Smooth muscle cell of the brain vasculature (primary cell): ENCODE measurements around the gene RIT2.
"Not testable (repeated sequence)": the region's sequence is repeated elsewhere in the genome, so short reads cannot be mapped to it uniquely, and the experiment has no call there.

Experiments used
- DNase-seq: peaks from one replicate; pipeline ENCODE4 v3.0.0-alpha.2; 2012; ENCODE audit warnings: low read depth, low spot score

Gene RIT2

GRCh38 chr18:42765302-42765701 is 350.2 kb downstream of the RIT2 start:
- peak; percentile 1 for DNase-seq

- no peak for DNase-seq
These were observed 355.2 kb downstream of the RIT2 start for GRCh38 chr18:42760290-42760689.

GRCh38 chr18:42758852-42759251 is 356.6 kb downstream of the RIT2 start:
- no peak for DNase-seq

- no peak for DNase-seq
These were observed 359.3 kb downstream of the RIT2 start for GRCh38 chr18:42756214-42756613.

- DNase-seq: no peak
These were observed 362.6 kb downstream of the RIT2 start for GRCh38 chr18:42752916-42753315.

- no peak for DNase-seq
These were observed 368.7 kb downstream of the RIT2 start for GRCh38 chr18:42746794-42747193.

- no peak for DNase-seq
These were observed 369.6 kb downstream of the RIT2 start for GRCh38 chr18:42745931-42746330.

GRCh38 chr18:42745171-42745570 is 370.3 kb downstream of the RIT2 start:
- DNase-seq: no peak

- no peak for DNase-seq
These were observed 371.9 kb downstream of the RIT2 start for GRCh38 chr18:42743373-42744138.

GRCh38 chr18:42742969-42743368 is 372.5 kb downstream of the RIT2 start:
- no peak for DNase-seq

- no peak for DNase-seq
These were observed 373.0 kb downstream of the RIT2 start for GRCh38 chr18:42742474-42742873.

- not testable (repeated sequence) for DNase-seq
These were observed 373.6 kb downstream of the RIT2 start for GRCh38 chr18:42741805-42742347.

- DNase-seq: not testable (repeated sequence)
These were observed 374.2 kb downstream of the RIT2 start for GRCh38 chr18:42741299-42741698.

- DNase-seq: no peak
These were observed 379.4 kb downstream of the RIT2 start for GRCh38 chr18:42736074-42736473.

- DNase-seq: no peak
These were observed 381.0 kb downstream of the RIT2 start for GRCh38 chr18:42734520-42734919.

- no peak for DNase-seq
These were observed 385.2 kb downstream of the RIT2 start for GRCh38 chr18:42730272-42730671.

- DNase-seq: no peak
These were observed 396.3 kb downstream of the RIT2 start for GRCh38 chr18:42719221-42719620.

GRCh38 chr18:42712065-42712464 is 403.4 kb downstream of the RIT2 start:
- DNase-seq: no peak

GRCh38 chr18:42707080-42707479 is 408.4 kb downstream of the RIT2 start:
- no peak for DNase-seq

- DNase-seq: no peak
These were observed 408.9 kb downstream of the RIT2 start for GRCh38 chr18:42706618-42707017.

GRCh38 chr18:42706029-42706608 is 409.4 kb downstream of the RIT2 start:
- DNase-seq: no peak
